DND-41 (cell line): Measurements from ENCODE around the gene KRT72.

Experiments used
- CTCF ChIP-seq: IDR thresholded peaks from 2 replicates; pipeline ENCODE4 v1.5.1; 2012; ENCODE audit warnings: borderline replicate concordance, low read length, moderate library complexity, mild to moderate bottlenecking; ENCODE audit not compliant: poor library complexity, severe bottlenecking; ENCODE audit errors: extremely low read depth
- EZH2 ChIP-seq: IDR thresholded peaks from 3 replicates; pipeline ENCODE4 v1.6.1; 2012; ENCODE audit warnings: borderline replicate concordance, low read depth, mild to moderate bottlenecking, moderate library complexity, low read length, inconsistent platforms; ENCODE audit not compliant: severe bottlenecking

GRCh38 chr12:52628111-52628507 lies 26.8 kb upstream of the KRT72 start:
- no peak for TF ChIP-seq CTCF
- TF ChIP-seq EZH2, result no peak
